ENCODE data around the gene MED16.

- TF ChIP-seq EZH2phosphoT487 (IDR thresholded peaks at IDR 0.05; ENCODE audit: borderline replicate concordance) = no peak
- TF ChIP-seq, protein P1, sequence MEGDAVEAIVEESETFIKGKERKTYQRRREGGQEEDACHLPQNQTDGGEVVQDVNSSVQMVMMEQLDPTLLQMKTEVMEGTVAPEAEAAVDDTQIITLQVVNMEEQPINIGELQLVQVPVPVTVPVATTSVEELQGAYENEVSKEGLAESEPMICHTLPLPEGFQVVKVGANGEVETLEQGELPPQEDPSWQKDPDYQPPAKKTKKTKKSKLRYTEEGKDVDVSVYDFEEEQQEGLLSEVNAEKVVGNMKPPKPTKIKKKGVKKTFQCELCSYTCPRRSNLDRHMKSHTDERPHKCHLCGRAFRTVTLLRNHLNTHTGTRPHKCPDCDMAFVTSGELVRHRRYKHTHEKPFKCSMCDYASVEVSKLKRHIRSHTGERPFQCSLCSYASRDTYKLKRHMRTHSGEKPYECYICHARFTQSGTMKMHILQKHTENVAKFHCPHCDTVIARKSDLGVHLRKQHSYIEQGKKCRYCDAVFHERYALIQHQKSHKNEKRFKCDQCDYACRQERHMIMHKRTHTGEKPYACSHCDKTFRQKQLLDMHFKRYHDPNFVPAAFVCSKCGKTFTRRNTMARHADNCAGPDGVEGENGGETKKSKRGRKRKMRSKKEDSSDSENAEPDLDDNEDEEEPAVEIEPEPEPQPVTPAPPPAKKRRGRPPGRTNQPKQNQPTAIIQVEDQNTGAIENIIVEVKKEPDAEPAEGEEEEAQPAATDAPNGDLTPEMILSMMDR (conservative IDR thresholded peaks at IDR 0.05; ENCODE audit: low read length) = no peak
Observed at GRCh38 chr19:876780-877314, 16.1 kb downstream of the MED16 start.
